GM10266 (cell line): ENCODE results near the gene AKAP13.
A peak's percentile ranks its signal among the peaks of the same experiment; 100 is the strongest.

Experiments used
- DNase-seq: peaks from one replicate; pipeline ENCODE4 v3.0.0; 2012; ENCODE audit errors: extremely low spot score
- TF ChIP-seq, protein P1 (sequence below): IDR thresholded peaks from 2 replicates; pipeline ENCODE4 v1.5.1; 2012; ENCODE audit warnings: mild to moderate bottlenecking, low read depth; ENCODE audit not compliant: control insufficient read depth, insufficient read depth; ENCODE audit errors: missing control alignments

The AKAP13 gene

GRCh38 chr15:85727068-85727467 lies 346.7 kb downstream of the AKAP13 start:
- TF ChIP-seq, protein P1, sequence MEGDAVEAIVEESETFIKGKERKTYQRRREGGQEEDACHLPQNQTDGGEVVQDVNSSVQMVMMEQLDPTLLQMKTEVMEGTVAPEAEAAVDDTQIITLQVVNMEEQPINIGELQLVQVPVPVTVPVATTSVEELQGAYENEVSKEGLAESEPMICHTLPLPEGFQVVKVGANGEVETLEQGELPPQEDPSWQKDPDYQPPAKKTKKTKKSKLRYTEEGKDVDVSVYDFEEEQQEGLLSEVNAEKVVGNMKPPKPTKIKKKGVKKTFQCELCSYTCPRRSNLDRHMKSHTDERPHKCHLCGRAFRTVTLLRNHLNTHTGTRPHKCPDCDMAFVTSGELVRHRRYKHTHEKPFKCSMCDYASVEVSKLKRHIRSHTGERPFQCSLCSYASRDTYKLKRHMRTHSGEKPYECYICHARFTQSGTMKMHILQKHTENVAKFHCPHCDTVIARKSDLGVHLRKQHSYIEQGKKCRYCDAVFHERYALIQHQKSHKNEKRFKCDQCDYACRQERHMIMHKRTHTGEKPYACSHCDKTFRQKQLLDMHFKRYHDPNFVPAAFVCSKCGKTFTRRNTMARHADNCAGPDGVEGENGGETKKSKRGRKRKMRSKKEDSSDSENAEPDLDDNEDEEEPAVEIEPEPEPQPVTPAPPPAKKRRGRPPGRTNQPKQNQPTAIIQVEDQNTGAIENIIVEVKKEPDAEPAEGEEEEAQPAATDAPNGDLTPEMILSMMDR = no peak

GRCh38 chr15:85730001-85730820 lies 349.8 kb downstream of the AKAP13 start:
- TF ChIP-seq, protein P1 = peak; percentile 65

More at GRCh38 chr15:85727068-85727467, 346.7 kb downstream of the AKAP13 start:
- DNase-seq = no peak

DNA sequence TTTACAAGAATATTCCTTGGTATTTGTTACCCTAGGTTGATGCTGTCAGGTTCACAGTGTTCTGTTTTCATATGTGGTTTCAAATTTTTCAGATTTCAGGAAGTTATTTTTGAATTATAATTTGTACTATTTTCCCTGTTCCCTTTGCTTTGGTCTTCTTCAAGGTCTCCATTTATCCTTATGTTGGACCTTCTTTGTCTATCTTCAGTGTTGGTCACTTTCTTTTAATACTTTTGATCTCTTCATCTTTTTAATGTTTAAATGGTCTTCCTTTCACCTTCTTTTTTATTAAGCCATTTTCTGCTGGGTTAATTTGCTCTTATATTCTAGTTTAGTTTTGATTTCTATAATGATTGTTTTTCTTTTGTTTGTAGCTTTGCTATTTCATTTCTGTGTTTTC lies 353.0 kb downstream of the AKAP13 start:
- DNase-seq = no peak
- TF ChIP-seq, protein P1 = no peak

More at GRCh38 chr15:85730001-85730820, 349.8 kb downstream of the AKAP13 start:
- peak; percentile 67 for DNase-seq

DNA sequence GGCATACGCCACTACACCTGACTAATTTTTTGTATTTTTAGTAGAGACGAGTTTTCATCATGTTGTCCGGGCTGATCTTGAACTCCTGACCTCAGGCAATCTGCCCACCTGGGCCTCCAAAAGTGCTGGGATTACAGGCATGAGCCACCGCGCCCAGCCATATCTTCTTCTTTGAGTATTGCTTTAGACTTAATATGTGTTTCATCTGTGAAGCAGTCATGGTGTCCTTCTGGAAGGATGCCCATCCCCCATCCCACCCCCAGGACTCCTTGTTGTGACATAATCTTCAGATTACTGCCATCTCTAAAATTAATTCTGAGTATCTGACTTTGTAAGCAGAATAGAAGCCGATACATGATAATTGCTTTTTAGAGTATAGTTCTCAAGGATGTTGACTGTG lies 356.7 kb downstream of the AKAP13 start:
- TF ChIP-seq, protein P1 = no peak
- no peak for DNase-seq

DNA sequence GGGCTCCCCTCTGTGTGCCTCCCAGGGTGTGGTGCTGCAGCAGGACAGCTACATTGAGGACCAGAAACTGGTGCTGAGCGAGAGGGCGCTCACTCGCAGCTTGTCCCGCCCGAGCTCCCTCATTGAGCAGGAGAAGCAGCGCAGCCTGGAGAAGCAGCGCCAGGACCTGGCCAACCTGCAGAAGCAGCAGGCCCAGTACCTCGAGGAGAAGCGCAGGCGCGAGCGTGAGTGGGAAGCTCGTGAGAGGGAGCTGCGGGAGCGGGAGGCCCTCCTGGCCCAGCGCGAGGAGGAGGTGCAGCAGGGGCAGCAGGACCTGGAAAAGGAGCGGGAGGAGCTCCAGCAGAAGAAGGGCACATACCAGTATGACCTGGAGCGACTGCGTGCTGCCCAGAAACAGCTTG lies 360.6 kb downstream of the AKAP13 start:
- TF ChIP-seq, protein P1 = no peak
- no peak for DNase-seq

GRCh38 chr15:85741662-85742061 lies 361.3 kb downstream of the AKAP13 start:
- TF ChIP-seq, protein P1 = no peak
- no peak for DNase-seq

- DNase-seq = no peak
- TF ChIP-seq, protein P1 = no peak
Measured at GRCh38 chr15:85742186-85742821, 361.9 kb downstream of the AKAP13 start.
